Adrenal gland (tissue), 5 donors: Measurements from ENCODE around the gene CTBP2.

Source experiments
- POLR2A ChIP-seq, 2 donors: fragments of 450-650 bp; IDR thresholded peaks; one replicate each; pipeline ENCODE4 v1.6.1; 2017; ENCODE audit warnings: antibody characterized with exemption in 2 of 2, mild to moderate bottlenecking in 2 of 2, moderate library complexity in 1 of 2
- TF ChIP-seq, protein P1 (sequence below), 6 experiments: fragments of 450-650 bp in 4 of 6; fragments of 200-600 bp in 2 of 6; sonication (generic) in 1 of 6; IDR thresholded peaks; 1 replicate in 5 of 6; 2 replicates in 1 of 6; pipeline versions ENCODE4 v1.5.1 to v1.8.0; 2016 to 2021; ENCODE audit warnings: antibody characterized with exemption in 6 of 6, mild to moderate bottlenecking in 2 of 6, moderate library complexity in 1 of 6
- donor health status: DM: no; HTN: no; CAD: no.

DNA sequence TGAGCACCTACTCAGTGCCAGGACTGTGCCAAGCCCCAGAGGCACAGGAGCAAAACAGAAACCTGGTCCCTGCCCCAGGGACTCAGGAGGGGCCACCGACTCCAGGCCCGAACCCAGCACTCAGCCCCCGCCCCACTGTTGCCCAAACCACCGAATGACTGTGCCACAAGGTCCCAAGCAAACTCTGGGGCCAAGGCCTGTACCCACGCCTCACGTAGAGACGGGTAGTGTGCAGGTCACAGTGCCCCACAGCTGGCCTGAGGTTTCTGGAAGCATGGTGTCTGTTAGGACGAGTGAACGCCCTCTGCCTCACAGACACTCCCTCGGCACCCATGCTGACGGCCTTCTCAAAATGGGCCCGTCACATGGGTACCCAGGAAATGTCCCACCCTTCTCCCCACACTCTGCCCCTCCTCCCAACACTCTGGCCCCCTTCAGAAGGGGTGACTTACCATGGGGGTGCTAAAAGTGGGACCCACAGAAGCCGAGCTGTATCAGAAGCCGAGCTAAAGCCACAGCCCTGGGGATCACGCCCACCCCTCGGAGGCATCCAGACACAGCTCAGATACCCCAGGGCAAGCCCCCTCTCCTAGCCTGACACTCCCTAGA lies 44.2 kb downstream of the CTBP2 start:
- TF ChIP-seq POLR2A (IDR thresholded peaks at IDR 0.05) = no peak
- TF ChIP-seq, protein P1, sequence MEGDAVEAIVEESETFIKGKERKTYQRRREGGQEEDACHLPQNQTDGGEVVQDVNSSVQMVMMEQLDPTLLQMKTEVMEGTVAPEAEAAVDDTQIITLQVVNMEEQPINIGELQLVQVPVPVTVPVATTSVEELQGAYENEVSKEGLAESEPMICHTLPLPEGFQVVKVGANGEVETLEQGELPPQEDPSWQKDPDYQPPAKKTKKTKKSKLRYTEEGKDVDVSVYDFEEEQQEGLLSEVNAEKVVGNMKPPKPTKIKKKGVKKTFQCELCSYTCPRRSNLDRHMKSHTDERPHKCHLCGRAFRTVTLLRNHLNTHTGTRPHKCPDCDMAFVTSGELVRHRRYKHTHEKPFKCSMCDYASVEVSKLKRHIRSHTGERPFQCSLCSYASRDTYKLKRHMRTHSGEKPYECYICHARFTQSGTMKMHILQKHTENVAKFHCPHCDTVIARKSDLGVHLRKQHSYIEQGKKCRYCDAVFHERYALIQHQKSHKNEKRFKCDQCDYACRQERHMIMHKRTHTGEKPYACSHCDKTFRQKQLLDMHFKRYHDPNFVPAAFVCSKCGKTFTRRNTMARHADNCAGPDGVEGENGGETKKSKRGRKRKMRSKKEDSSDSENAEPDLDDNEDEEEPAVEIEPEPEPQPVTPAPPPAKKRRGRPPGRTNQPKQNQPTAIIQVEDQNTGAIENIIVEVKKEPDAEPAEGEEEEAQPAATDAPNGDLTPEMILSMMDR (IDR thresholded peaks at IDR 0.05) = no peak
